Measurements from ENCODE around the gene ANKRD31. TPM values are rescaled to one million over a fixed set of nuclear protein-coding genes. Genes with fewer than 3 reads are reported as not detected.
"Not testable (repeated sequence)": the region's sequence is repeated elsewhere in the genome, so short reads cannot be mapped to it uniquely, and the experiment has no call there.

Gene ANKRD31
- polyA plus RNA-seq, 1 experiment = 0.06 TPM

DNA sequence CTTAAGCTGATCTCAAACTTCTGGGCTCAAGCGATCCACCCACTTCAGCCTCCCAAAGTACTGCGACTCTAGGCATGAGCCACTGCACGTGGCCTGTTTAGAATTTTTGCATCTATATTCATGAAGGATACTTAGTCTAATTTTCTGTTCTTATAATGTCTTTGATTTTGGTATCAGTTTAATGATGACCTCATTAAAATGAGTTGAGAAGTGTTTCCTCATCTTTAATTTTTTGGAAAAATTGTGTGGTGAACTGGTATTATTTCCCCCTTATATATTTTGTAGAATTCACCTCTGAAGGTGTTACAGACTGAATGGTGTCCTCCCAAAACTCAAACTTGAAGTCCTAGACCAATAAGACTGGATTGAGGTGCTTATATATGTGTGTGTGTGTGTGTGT is 46.5 kb downstream of the ANKRD31 start:
- CTCF ChIA-PET = interaction anchor here (2.4 kb wide), 1 partner anchor 46 kb away, joined by 5 read pairs; no protein-coding TSS in a partner anchor
- no peak for DNase-seq (ENCODE audit: low read depth, low spot score)
- Histone ChIP-seq H3K9me3 (ENCODE audit: control insufficient read depth, insufficient read depth, low read length) (no peaks in the 10 kb centered on the region), H3K4me3 (ENCODE audit: low read depth, low read length) (no peak overlapping the region), H3K27ac (ENCODE audit: low read depth, low read length) (no peak overlapping the region), H3K27me3 (ENCODE audit: control insufficient read depth, insufficient read depth, low read length) (no peaks in the 10 kb centered on the region)
- TF ChIP-seq, protein P1, sequence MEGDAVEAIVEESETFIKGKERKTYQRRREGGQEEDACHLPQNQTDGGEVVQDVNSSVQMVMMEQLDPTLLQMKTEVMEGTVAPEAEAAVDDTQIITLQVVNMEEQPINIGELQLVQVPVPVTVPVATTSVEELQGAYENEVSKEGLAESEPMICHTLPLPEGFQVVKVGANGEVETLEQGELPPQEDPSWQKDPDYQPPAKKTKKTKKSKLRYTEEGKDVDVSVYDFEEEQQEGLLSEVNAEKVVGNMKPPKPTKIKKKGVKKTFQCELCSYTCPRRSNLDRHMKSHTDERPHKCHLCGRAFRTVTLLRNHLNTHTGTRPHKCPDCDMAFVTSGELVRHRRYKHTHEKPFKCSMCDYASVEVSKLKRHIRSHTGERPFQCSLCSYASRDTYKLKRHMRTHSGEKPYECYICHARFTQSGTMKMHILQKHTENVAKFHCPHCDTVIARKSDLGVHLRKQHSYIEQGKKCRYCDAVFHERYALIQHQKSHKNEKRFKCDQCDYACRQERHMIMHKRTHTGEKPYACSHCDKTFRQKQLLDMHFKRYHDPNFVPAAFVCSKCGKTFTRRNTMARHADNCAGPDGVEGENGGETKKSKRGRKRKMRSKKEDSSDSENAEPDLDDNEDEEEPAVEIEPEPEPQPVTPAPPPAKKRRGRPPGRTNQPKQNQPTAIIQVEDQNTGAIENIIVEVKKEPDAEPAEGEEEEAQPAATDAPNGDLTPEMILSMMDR (IDR thresholded peaks at IDR 0.05; ENCODE audit: low read depth, low read length) = no peak
- POLR2A ChIA-PET = no interaction called here

DNA sequence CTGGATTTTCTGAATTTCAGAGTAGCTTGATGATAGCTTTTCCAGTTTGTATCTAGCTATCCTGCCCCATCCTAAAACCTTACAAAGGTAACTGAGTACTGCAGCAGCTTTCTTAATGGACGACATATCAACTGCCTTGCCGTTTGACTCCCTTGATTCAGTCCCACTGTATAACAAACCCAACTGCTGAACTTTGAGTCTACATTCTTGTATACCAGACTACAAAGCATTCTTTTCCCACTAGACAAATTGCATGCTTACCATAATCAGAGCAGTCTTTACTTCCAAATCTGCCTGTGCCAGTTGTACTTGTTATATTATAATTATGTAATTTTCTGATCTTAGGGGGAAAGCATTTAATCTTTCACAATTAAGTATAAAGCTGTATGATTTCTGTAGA is 47.3 kb downstream of the ANKRD31 start:
- H3K4me3 ChIP-seq (ENCODE audit: low read depth, low read length) = no peak overlapping the region
- H3K27ac ChIP-seq (ENCODE audit: low read depth, low read length) = no peak overlapping the region
- no peaks in the 10 kb centered on the region for H3K27me3 ChIP-seq (ENCODE audit: control insufficient read depth, insufficient read depth, low read length)
- TF ChIP-seq, protein P1 (IDR thresholded peaks at IDR 0.05; ENCODE audit: low read depth, low read length) = no peak
- H3K9me3 ChIP-seq (ENCODE audit: control insufficient read depth, insufficient read depth, low read length) = no peaks in the 10 kb centered on the region
- ChIA-PET CTCF (no interaction called here), POLR2A (no interaction called here)
- DNase-seq (ENCODE audit: low read depth, low spot score) = no peak

DNA sequence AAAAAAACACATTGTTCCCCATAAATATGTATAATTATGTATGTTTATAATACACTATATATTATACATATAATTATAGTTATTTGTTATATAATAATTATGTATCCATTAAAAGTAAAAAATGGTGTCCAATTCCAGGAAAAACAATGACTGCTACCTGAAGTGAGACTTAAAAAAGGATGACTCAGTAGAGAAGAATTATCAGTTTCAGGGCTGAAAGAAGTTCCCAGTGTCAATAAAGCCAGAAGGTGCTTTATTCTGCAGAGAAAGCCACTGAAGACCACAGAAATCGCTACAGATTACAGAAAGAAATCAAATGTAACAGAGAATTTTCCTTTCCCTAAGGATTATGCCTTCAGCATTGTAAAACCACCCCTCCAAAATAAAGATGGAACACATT is 50.9 kb downstream of the ANKRD31 start:
- ChIA-PET POLR2A (no interaction called here), CTCF (interaction anchor here (0.6 kb wide), 1 partner anchor 990 kb away, joined by 3 read pairs; no protein-coding TSS in a partner anchor)
- Histone ChIP-seq H3K27me3 (ENCODE audit: control insufficient read depth, insufficient read depth, low read length) (no peaks in the 10 kb centered on the region), H3K4me3 (ENCODE audit: low read depth, low read length) (no peak overlapping the region), H3K27ac (ENCODE audit: low read depth, low read length) (no peak overlapping the region), H3K9me3 (ENCODE audit: control insufficient read depth, insufficient read depth, low read length) (no peaks in the 10 kb centered on the region)
- DNase-seq (ENCODE audit: low read depth, low spot score) = no peak
- TF ChIP-seq, protein P1 (IDR thresholded peaks at IDR 0.05; ENCODE audit: low read depth, low read length) = no peak

DNA sequence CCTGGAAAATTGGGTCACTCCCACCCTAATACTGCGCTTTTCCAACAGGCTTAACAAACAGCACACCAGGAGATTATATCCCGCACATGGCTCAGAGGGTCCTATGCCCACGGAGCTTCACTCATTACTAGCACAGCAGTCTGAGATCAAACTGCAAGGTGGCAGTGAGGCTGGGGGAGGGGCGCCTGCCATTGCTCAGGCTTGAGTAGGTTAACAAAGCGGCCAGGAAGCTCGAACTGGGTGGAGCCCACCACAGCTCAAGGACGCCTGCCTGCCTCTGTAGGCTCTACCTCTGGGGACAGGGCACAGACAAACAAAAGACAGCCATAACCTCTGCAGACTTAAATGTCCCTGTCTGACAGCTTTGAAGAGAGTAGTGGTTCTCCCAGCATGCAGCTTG is 60.7 kb downstream of the ANKRD31 start:
- H3K27ac ChIP-seq (ENCODE audit: low read depth, low read length); H3K4me3 ChIP-seq (ENCODE audit: low read depth, low read length); H3K27me3 ChIP-seq (ENCODE audit: control insufficient read depth, insufficient read depth, low read length); CTCF ChIA-PET; POLR2A ChIA-PET; H3K9me3 ChIP-seq (ENCODE audit: control insufficient read depth, insufficient read depth, low read length); DNase-seq (ENCODE audit: low read depth, low spot score): not testable (repeated sequence)

DNA sequence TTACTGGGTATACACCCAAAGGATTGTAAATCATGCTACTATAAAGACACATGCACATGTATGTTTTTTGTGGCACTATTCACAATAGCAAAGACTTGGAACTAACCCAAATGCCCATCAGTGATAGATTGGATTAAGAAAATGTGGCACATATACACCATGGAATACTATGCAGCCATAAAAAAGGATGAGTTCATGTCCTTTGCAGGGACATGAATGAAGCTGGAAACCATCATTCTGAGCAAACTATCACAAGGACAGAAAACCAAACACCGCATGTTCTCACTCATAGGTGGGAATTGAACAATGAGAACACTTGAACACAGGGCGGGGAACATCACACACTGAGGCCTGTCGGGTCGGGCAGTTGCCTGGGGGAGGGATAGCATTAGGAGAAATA is 61.8 kb downstream of the ANKRD31 start:
- DNase-seq (ENCODE audit: low read depth, low spot score); H3K9me3 ChIP-seq (ENCODE audit: control insufficient read depth, insufficient read depth, low read length); H3K27me3 ChIP-seq (ENCODE audit: control insufficient read depth, insufficient read depth, low read length); CTCF ChIA-PET; H3K4me3 ChIP-seq (ENCODE audit: low read depth, low read length); H3K27ac ChIP-seq (ENCODE audit: low read depth, low read length); POLR2A ChIA-PET: not testable (repeated sequence)

DNA sequence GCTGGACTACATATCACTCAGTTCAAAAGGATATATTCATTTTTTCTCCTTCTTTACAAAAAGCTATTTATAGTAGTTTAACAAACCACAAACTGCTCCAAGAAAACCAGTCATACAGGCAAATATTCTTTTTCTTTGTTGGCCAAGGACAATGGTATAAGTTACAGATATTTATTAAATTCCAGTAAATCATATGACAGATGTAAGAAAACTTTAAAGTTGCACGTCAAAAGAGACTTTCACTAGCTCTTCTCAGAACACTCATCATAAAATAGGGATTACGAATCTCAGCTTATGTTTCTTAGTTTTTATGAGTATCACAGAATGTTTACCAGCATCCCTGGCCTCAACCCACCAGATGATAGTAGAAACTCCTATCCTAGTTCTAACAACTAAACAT is 67.2 kb downstream of the ANKRD31 start:
- Histone ChIP-seq H3K27ac (ENCODE audit: low read depth, low read length) (no peak overlapping the region), H3K27me3 (ENCODE audit: control insufficient read depth, insufficient read depth, low read length) (no peaks in the 10 kb centered on the region), H3K4me3 (ENCODE audit: low read depth, low read length) (no peak overlapping the region), H3K9me3 (ENCODE audit: control insufficient read depth, insufficient read depth, low read length) (no peaks in the 10 kb centered on the region)
- no peak for DNase-seq (ENCODE audit: low read depth, low spot score)
- TF ChIP-seq, protein P1 (IDR thresholded peaks at IDR 0.05; ENCODE audit: low read depth, low read length) = no peak
- POLR2A ChIA-PET = no interaction called here
- CTCF ChIA-PET = interaction anchor here (1.7 kb wide), 1 partner anchor 68 kb away, joined by 4 read pairs; the partner anchor contains the start of gene ANKRD31
